BLaER1 treated with 17β-estradiol and CSF1 and Interleukin-3, amounts not matched to agents 10 nM and 100 nM (cell line): Measurements from ENCODE around the gene PM20D1.
A peak's percentile ranks its signal among the peaks of the same experiment; 100 is the strongest.

ENCODE experiments used
- H3K27ac ChIP-seq, 11 experiments: shearing (Covaris generic); formaldehyde crosslinking; 2 replicates each; pipeline ENCODE4 v1.8.1; 2022
- H3K27me3 ChIP-seq, 11 experiments: shearing (Covaris generic); formaldehyde crosslinking; 2 replicates each; pipeline ENCODE4 v1.8.1; 2022
- H3K36me3 ChIP-seq, 11 experiments: shearing (Covaris generic); formaldehyde crosslinking; 2 replicates each; pipeline ENCODE4 v1.8.1; 2022
- H3K4me1 ChIP-seq, 10 experiments: shearing (Covaris generic); formaldehyde crosslinking; 2 replicates each; pipeline ENCODE4 v1.8.1; 2022
- H3K4me2 ChIP-seq, 11 experiments: shearing (Covaris generic); formaldehyde crosslinking; 2 replicates each; pipeline ENCODE4 v1.8.1; 2022
- H3K4me3 ChIP-seq, 10 experiments: shearing (Covaris generic); formaldehyde crosslinking; 2 replicates each; pipeline ENCODE4 v1.8.1; 2022
- H3K9ac ChIP-seq, 11 experiments: shearing (Covaris generic); formaldehyde crosslinking; 2 replicates each; pipeline ENCODE4 v1.8.1; 2022
- H3K9me3 ChIP-seq, 11 experiments: shearing (Covaris generic); formaldehyde crosslinking; replicated peaks in 1 of 11; 2 replicates each; pipeline ENCODE4 v1.8.1; 2022
- H4K20me1 ChIP-seq, 11 experiments: shearing (Covaris generic); formaldehyde crosslinking; 2 replicates each; pipeline ENCODE4 v1.8.1; 2022
- Cebpa-rat ChIP-seq, 11 experiments: shearing (Covaris generic); IDR thresholded peaks; 2 replicates each; pipeline ENCODE4 v1.8.1; 2022

PM20D1 gene

GRCh38 chr1:205782627-205783432 is 67.1 kb downstream of the PM20D1 start:
- Histone ChIP-seq H3K4me2 (peak overlapping the region; percentile 49 to 76 (median 68)), H3K4me3 (no peak overlapping the region), H3K27ac (peak overlapping the region in 9 of 11 experiments; percentile 11 to 58 (median 40); a peak in 15 of 22 replicates)

GRCh38 chr1:205780335-205780734 is 69.6 kb downstream of the PM20D1 start:
- Histone ChIP-seq H4K20me1 (no peaks in the 10 kb centered on the region), H3K36me3 (no peaks in the 10 kb centered on the region), H3K4me3 (no peak overlapping the region), H3K9ac (no peak overlapping the region), H3K4me1 (peaks cover 46 to 72% (median 61%) of the 10 kb centered on the region in 10 experiments), H3K4me2 (no peak overlapping the region; a peak in 1 of 22 replicates), H3K27me3 (no peaks in the 10 kb centered on the region), H3K9me3 (peaks cover 0 to 13% (median 0%) of the 10 kb centered on the region in 11 experiments; a peak in 5 of 22 replicates), H3K27ac (no peak overlapping the region; a peak in 1 of 22 replicates)
- no peak for TF ChIP-seq Cebpa-rat (IDR thresholded peaks at IDR 0.05)

More at GRCh38 chr1:205782627-205783432, 67.1 kb downstream of the PM20D1 start:
- H3K36me3 ChIP-seq, result no peaks in the 10 kb centered on the region
- no peaks in the 10 kb centered on the region for H3K27me3 ChIP-seq
- H3K9me3 ChIP-seq, result no peaks in the 10 kb centered on the region
- peak overlapping the region in 3 of 11 experiments; percentile 1 to 38 (median 4); a peak in 4 of 22 replicates for H3K9ac ChIP-seq
- TF ChIP-seq Cebpa-rat (IDR thresholded peaks at IDR 0.05), result no peak
- H4K20me1 ChIP-seq, result no peaks in the 10 kb centered on the region
- peaks cover 36 to 51% (median 44%) of the 10 kb centered on the region in 10 experiments for H3K4me1 ChIP-seq
